ENCODE measurements around the gene HMX1. TPM values are rescaled to one million over a fixed set of nuclear protein-coding genes. Genes with fewer than 3 reads are reported as not detected.

Gene HMX1
- total RNA-seq, 4 donors from 2014 or later = not detected

DNA sequence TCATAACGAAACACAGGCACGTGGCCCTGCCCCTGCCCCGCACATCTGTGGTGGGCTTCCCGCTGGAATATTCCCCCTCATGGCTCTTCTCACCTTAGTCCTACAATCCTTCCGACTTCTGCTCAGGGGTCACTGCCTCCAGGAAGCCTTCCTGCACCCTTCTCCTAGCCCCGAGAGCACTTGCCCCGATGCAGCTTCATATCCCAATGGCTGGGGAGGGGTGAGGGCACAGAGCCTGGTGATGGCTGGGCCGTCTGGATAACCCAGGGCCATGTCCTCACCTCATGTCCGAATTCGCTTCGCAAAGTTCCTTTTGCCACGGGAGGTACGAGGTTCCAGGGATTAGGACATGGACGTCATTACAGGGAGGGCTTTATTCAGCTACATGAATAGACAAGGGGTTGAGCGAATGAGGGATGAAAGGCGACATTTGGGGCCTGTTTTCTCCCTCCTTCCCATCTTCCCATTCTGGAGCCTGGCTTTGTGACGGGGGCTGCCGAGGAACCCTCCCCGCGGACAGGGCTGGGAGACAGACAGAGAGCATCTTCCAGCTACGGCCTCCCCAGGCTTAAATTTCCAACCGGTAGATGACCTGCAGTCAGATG, 35.5 kb upstream of the HMX1 start:
- DNase-seq (ENCODE audit: low spot score in 2 of 2) = peak; percentile 33 to 41
- no peak overlapping the region for H3K27ac ChIP-seq
- peaks cover 64% of the 10 kb centered on the region for H3K27me3 ChIP-seq
- H3K36me3 ChIP-seq = no peaks in the 10 kb centered on the region
- H3K4me3 ChIP-seq = no peak overlapping the region
- peaks cover 3% of the 10 kb centered on the region for H3K9me3 ChIP-seq
- 73% methylated on average over 21 of the region's 22 CpGs for WGBS
- no peaks in the 10 kb centered on the region for H3K4me1 ChIP-seq
- TF ChIP-seq POLR2A (IDR thresholded peaks at IDR 0.05) = no peak
- no peak for TF ChIP-seq EP300 (IDR thresholded peaks at IDR 0.05)

DNA sequence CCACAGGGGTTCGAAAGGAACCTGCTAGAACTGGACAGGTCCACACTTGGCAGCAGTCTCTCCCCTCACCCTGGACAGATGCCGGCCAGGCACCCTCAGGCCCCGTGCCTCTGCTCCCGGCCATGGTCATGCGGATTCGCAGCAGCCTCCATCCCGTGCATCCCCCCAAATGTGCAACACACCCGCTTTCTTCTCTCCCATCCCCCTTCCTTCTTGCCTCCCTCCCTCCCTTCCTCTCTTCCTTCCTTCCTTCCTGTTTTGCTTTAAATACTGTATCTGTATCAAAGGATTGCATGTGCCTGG, 35.0 kb upstream of the HMX1 start:
- Histone ChIP-seq H3K4me1 (no peaks in the 10 kb centered on the region), H3K27me3 (peaks cover 59% of the 10 kb centered on the region), H3K4me3 (no peak overlapping the region), H3K27ac (no peak overlapping the region), H3K9me3 (peaks cover 7% of the 10 kb centered on the region), H3K36me3 (no peaks in the 10 kb centered on the region)
- TF ChIP-seq EP300 (IDR thresholded peaks at IDR 0.05) (no peak), POLR2AphosphoS5 (IDR thresholded peaks at IDR 0.05) (no peak), POLR2A (IDR thresholded peaks at IDR 0.05) (no peak)
- TF ChIP-seq, protein P1, sequence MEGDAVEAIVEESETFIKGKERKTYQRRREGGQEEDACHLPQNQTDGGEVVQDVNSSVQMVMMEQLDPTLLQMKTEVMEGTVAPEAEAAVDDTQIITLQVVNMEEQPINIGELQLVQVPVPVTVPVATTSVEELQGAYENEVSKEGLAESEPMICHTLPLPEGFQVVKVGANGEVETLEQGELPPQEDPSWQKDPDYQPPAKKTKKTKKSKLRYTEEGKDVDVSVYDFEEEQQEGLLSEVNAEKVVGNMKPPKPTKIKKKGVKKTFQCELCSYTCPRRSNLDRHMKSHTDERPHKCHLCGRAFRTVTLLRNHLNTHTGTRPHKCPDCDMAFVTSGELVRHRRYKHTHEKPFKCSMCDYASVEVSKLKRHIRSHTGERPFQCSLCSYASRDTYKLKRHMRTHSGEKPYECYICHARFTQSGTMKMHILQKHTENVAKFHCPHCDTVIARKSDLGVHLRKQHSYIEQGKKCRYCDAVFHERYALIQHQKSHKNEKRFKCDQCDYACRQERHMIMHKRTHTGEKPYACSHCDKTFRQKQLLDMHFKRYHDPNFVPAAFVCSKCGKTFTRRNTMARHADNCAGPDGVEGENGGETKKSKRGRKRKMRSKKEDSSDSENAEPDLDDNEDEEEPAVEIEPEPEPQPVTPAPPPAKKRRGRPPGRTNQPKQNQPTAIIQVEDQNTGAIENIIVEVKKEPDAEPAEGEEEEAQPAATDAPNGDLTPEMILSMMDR (IDR thresholded peaks at IDR 0.05) = no peak
- peak; percentile 34 to 53 for DNase-seq (ENCODE audit: low spot score in 2 of 2)
- WGBS = 75% methylated on average over 8 of the region's 8 CpGs

DNA sequence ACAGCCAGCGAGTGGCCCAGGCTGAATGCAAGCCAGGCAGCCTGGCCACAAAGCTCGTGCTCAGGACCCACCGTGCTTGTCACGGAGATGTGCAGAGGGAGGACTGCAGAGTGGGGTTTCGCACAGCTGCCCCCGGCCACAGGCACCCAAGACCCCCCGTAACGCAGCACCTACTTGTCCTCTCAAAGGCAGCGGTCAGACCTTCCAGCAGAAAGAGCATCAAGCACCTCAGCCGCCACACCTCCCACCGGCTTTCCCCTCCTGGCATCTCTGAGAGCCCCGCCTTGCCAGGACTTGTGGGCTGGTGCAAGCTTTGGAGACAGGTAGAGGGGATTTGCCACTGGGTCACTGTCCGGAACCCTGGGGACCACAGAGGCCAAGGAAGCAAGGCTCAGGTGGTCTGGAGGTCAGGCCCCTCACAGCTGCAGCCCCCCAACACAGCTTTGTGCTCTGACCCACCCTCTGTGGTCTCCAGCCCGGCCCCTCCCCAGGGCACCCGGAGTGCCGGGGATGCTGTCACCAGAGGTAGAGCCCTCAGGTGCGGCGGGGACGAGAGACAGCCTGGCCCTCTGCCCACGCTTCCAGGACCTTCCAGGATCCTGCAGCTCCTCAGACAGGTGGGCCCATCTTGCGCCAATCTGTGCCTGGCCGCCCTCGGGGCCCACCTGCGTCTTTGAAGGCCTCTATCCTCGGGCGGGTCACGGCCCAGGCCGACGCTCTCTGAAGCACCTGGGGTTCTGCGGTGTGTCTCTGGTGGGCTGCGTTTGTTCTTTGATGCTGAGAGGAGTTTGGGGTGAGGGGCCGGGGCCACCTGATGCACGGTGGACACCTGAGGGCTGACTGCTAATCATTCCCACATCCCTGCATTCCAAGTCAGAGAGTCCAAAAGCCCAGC, 34.4 kb upstream of the HMX1 start:
- no peaks in the 10 kb centered on the region for H3K36me3 ChIP-seq
- TF ChIP-seq POLR2A (IDR thresholded peaks at IDR 0.05) (no peak), EP300 (IDR thresholded peaks at IDR 0.05) (no peak), POLR2AphosphoS5 (IDR thresholded peaks at IDR 0.05) (no peak)
- TF ChIP-seq, protein P1 (IDR thresholded peaks at IDR 0.05) = no peak
- H3K9me3 ChIP-seq = peaks cover 12% of the 10 kb centered on the region
- no peak overlapping the region for H3K4me3 ChIP-seq
- peaks cover 58% of the 10 kb centered on the region for H3K27me3 ChIP-seq
- peak; percentile 44 to 74 for DNase-seq (ENCODE audit: low spot score in 2 of 2)
- H3K4me1 ChIP-seq = no peaks in the 10 kb centered on the region
- no peak overlapping the region for H3K27ac ChIP-seq
- no CpG with 5 or more reads among the region's 33 CpGs for WGBS

DNA sequence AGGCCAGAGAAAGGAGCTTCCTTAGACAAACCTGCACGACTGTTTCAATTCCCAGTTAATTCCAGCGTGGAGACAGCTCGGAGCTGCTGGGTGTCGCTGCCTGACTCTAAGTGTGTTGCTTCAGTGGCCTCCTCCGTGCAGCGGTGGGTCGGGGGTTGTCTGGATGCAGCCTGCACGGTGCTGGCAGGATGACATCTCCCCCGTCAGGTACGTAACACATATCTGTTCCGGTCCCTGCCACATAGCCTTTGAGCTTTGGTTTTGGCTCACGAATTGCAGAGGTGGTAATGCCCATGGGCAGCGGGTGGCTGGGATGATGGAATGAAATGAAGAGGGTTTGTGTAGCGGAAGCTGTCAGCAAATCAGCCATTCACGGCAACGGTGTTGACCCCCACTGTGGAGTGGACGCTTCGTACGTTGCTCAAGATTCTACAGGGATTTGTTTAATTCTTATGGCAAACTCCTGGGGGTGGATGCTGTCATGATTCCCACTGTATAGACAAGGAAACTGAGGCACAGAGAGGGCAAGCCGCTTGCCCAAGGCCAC, 33.7 kb upstream of the HMX1 start:
- TF ChIP-seq, protein P1 (IDR thresholded peaks at IDR 0.05) = no peak
- TF ChIP-seq POLR2A (IDR thresholded peaks at IDR 0.05) (no peak), POLR2AphosphoS5 (IDR thresholded peaks at IDR 0.05) (no peak), EP300 (IDR thresholded peaks at IDR 0.05) (no peak)
- peak; percentile 46 to 63 for DNase-seq (ENCODE audit: low spot score in 2 of 2)
- H3K27me3 ChIP-seq = peaks cover 58% of the 10 kb centered on the region
- no peak overlapping the region for H3K4me3 ChIP-seq
- no peaks in the 10 kb centered on the region for H3K4me1 ChIP-seq
- 83% methylated on average over 18 of the region's 20 CpGs for WGBS
- no peak overlapping the region for H3K27ac ChIP-seq
- peaks cover 17% of the 10 kb centered on the region for H3K9me3 ChIP-seq
- H3K36me3 ChIP-seq = no peaks in the 10 kb centered on the region

DNA sequence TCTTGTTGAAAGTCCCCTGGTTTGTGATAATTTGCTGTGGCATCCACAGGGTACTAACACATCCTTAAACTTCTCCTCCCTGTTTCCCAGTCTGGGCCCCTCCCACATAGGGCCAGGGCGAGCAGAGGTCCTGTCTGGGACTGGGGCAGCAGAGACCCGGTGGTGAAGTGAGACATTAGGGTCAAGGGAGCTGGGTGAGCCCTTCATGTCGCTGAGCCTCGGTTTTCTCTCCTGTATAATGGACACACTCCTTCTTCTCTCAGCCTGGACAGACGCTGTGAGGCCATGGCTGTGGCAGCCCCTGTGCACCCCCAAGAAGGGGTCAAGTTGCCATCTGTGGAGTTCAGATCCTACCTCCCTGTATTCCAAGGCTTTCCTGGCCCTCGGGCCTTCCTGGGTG, 33.0 kb upstream of the HMX1 start:
- TF ChIP-seq POLR2A (IDR thresholded peaks at IDR 0.05) (no peak), POLR2AphosphoS5 (IDR thresholded peaks at IDR 0.05) (no peak), EP300 (IDR thresholded peaks at IDR 0.05) (no peak)
- TF ChIP-seq, protein P1 (IDR thresholded peaks at IDR 0.05) = no peak
- DNase-seq (ENCODE audit: low spot score in 2 of 2) = peak; percentile 21 to 49
- no peak overlapping the region for H3K27ac ChIP-seq
- H3K4me1 ChIP-seq = no peaks in the 10 kb centered on the region
- peaks cover 17% of the 10 kb centered on the region for H3K9me3 ChIP-seq
- peaks cover 61% of the 10 kb centered on the region for H3K27me3 ChIP-seq
- H3K36me3 ChIP-seq = no peaks in the 10 kb centered on the region
- no peak overlapping the region for H3K4me3 ChIP-seq
- 84% methylated on average over 6 of the region's 6 CpGs for WGBS
